Non-pigmented ciliary epithelial cell (primary cell): Measurements from ENCODE around the gene BACH2.
"Not testable (repeated sequence)": the region's sequence is repeated elsewhere in the genome, so short reads cannot be mapped to it uniquely, and the experiment has no call there.

Experiments
- DNase-seq: peaks from one replicate; pipeline ENCODE4 v3.0.0-alpha.2; 2010; ENCODE audit warnings: low read depth

Gene BACH2

DNA sequence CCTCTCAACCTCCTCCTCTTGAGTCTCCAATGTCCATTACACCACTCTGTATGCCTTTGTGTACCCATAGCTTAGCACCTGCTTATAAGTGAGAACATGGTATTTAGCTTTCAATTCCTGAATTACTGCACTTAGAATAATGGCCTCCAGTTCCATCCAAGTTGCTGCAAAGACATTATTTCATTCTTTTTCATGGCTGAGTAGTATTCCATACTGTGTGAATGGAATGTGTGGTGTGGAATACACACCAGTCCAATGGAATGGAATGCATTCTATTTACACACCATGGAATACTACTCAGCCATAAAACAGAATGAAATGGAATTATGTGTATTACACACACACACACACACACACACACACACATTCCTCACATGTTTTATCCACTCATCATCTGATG, 116.1 kb downstream of the BACH2 start:
- no peak for DNase-seq

DNA sequence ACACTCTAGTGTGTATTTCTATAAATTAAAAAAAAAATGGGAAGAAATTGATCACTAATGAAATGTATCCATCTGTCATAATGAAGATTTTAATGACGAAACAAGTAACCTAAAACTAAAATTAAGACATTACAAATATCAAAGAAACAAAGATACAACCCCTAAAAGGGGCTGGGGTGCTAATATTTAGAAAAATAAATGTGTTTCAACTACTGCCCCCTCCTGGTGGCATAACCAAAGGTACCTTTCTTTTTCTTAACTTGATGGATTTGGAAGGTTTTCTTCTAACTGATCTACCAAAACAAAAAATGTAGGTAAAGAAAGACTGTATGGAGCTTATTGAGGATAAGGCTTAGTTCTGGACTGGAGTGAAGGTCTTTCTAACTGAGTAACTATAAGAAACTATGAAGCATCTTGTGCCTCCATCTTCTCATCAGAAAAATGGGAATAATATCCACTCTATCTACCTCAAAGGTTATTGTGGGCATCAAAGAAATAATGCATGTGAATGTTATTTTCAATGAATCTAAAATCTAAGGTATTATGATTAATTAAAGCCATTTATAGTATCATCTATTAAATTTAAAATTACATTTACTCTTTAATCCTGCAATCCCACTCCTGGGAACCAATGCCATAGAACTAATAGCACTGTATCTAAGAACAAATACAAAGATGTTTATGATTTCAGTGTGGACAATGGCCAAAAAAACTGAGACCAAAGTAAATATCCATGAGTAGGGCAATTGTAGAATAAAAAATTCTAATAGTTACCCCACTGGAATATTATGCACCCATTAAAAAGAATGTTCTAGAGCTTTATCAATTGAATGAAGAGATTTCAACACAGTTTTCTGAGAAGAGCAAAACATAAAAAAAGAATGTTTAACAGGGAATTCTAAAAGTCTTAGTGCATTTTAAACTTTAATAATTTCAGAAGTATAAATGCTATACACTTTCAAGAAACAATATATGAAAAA, 117.2 kb downstream of the BACH2 start:
- DNase-seq, result no peak

DNA sequence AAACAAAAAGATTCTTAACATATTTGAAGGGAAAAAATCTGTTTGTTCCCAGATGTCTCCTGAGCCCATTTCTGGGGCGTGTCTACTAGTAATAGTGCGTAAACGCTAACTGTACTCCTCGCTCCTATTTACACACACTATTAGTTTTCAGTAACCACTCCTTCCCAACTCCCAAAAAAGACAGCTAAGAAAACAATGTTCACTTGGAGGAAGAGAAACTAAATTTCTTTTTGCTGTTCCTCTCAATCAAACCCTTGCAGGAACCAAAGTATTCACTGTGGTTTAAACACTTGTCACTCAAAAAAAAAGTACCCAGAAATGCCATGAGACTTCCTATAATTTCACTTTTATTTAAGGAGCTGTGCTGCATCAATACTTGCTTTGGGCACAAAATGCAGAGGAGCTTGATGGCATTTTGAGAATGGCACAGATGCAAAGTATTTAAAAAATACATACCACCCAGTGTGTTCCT, 118.2 kb downstream of the BACH2 start:
- no peak for DNase-seq

DNA sequence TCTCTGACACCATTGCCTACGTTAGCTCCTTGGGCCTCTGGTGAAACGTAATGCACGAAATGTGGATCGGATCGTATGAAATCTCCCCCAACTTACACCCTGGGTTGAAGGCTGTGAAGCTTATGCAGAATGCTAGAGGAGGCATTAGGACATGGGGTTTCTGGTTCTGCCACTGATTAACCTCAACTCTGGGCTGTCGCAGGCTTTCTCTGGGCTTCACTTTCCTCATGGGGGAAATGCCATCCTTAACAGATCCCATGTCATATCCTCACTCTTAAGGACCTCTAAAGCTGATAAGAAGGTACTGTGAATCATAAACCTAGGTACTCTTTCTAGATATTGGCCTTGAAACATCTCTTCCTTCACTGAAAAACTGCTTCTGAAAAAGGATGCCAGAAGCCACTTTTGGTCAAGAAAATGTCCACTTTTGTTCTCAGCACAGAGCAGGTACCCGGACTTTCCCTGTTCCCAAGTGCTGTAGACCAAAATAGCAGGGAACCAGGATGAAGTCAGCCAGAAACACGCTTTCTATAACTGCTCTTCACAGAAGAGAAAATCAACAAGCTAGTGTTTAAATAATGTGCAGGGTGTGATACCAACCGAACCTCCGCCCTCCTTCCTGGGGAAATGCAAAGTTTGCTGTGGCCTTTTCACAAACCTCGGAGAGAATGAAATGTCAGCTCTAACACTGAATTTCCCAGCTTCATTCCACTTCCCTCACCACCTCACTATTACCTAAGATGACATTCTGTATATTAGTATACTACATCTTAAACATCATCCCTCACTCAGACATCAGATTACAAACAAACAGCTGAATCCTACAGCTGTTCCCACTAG, 118.9 kb downstream of the BACH2 start:
- DNase-seq, result no peak

DNA sequence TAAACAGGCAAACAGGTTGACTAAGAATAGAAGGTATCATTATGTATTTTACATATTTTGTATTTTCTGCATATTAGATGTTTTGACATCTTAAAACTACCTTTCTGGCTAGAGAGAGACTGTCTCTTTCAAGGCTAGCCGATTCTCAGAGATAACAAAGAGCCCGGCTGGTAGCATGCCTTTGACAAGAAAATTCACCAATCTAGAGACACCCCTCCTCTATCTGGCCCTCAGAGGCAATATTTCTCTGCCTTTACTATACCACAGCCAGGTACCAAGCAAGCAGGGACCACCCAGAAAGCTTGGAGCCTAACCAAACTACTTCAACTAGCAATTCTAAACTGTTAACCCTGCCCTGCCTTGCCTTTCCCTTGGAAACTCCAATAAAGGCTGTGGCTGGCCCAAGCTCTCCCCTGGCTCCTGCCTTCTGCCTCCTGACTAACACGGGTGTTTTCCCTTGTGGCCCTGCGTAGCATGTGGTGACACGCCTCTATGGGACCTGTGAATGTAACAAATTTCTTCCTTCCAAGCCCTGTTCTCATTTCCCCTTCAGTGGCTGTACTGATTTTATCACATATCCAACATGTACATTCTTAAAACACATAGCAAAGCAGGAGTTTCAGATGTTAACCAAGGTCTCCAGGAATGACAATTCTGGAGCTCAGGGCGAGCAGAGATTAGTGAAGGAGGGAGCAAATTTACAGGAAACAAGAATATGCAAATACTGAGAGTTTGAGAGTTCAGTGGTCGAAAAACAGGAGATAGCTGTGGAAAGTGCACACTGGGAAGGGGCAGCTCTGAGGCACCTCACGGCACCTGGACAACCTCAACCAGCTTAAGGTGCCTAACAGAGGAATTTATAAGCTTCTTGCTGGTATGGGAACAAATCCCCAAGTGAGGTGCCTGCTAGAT, 120.8 kb downstream of the BACH2 start:
- DNase-seq, result no peak

DNA sequence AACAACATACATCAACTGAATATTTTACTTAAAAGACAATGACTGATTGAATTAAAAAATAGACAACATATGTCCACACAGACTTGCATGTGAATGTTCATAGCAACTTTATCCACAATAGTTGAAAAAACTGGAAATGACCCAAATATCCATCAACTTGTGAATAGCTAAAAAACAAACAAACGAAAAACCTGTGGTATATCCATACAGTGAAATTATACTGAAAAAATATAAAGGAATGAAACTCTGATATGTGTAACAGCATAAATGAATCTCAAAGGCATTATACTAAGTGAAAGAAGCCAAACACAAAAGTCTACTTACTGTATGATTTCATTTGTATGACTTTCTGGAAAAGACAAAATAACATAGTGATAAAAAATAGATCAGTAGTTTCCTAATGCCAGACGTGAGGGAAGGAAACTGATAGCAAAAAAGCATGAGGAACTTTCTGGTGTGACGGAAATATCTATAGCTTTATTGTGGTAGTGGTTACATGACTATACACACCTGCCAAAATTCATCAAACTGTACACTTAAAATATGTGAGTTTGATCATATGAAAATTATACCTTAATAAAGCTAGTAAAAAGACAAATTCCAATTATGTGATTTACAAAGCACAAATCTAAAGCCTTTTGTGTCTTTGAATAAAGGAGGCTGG, 123.2 kb downstream of the BACH2 start:
- no peak for DNase-seq

DNA sequence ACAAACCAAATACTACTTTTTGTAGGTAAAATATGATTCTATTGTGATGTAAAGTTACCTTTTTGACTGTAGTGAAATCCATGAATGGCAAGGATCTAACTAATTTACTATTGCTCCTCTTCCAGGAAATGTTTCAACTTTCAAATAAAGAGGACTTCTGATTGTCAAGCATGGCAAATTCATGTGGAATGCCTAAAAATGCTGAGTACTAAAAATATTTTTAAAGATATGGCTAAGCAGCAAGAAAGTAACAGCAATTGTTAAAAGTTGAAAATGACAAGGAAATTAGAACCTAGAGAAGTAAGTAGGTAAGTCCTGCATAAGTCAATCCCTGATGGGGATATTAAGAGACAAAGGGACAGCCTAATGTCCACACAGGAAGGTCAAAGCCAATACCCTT, 126.0 kb downstream of the BACH2 start:
- DNase-seq, result no peak

DNA sequence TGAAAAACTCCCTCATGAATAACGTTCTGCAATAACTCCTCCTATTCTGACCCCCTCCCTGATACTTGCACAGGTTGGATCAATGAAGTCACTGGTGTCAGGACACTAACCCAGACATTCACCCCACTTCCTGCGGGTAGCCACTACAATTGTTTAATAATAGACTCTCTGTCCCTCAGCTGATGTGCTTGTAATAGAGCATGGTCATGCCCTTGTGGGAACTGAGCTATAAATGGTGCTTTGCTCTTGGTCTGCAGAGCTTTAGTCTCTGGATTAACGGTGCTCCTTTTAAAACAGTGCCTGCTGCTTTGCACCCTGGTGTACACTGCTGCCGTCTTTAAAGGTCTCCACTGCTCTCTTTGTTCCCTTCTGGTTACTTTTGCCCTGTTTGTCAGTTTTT, 127.3 kb downstream of the BACH2 start:
- DNase-seq, result no peak

DNA sequence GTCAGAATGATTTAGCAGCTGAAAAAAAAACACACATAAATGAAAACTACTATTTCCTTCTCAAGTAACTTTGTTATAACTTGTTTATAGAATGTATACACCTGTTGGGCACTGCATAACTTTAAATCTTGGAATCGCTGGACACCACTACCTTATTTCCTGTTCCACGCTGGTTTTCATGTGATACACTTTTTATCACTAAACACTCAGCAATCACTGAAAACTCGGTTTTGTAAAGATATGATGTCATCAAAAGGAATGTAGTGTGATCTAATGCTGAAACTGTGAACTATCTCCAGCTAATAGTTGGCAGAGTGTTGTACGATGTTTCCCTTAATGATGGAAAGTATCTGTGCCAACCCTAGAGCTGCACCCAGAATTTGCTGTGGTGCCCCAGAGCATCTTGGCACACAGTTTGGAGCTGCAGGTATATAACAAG, 127.9 kb downstream of the BACH2 start:
- peak; percentile 24 for DNase-seq

DNA sequence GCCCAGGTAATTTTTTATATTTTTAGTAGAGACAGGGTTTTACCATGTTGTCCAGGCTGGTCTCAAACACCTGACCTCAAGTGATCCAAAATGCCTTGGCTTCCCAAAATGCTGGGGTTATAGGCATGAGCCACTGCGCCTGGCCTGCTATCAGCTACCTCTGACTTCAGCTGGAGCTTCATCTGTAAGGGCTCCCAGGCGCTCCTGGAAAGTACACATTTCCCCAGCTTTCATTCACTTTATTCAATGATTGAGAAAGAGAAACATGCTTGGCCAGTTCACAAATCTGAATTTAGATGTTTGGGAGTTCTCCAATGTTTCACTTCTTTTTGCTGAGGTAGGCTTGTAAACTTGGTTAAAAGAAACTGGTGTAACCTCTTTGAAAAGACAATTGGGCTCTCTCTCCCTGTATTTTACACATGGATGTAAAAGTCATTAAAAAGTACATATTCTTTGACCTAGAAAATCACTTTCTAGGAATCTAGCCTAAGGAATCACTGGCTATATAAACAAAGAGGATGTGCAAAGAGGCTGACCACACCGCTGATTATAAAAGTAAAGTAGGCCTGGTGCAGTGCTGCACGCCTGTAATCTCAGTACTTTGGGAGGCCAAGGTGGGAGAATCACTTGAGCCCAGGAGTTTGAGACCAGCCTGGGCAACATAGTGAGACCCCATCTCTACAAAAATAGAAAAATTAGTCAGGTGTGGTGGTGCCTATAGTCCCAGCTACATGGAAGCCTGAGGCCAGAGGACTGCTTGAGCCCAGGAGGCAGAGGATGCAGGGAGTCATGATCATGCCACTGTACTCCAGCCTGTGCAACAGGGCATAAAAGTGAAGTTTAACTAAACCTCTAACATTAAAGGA, 128.9 kb downstream of the BACH2 start:
- DNase-seq, result no peak

DNA sequence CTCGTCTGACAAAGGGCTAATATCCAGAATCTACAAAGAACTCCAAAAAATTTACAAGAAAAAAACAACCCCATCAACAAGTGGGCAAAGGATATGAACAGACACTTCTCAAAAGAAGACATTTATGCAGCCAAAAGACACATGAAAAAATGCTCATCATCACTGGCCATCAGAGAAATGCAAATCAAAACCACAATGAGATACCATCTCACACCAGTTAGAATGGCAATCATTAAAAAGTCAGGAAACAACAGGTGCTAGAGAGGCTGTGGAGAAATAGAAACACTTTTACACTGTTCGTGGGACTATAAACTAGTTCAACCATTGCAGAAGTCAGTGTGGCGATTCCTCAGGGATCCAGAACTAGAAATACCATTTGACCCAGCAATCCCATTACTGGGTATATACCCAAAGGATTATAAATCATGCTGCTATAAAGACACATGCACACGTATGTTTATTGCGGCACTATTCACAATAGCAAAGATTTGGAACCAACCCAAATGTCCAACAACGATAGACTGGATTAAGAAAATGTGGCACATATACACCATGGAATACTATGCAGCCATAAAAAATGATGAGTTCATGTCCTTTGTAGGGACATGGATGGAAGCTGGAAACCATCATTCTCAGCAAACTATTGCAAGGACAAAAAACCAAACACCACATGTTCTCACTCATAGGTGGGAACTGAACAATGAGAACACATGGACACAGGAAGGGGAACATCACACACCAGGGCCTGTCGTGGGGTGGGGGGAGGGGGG, 130.3 kb downstream of the BACH2 start:
- not testable (repeated sequence) for DNase-seq

DNA sequence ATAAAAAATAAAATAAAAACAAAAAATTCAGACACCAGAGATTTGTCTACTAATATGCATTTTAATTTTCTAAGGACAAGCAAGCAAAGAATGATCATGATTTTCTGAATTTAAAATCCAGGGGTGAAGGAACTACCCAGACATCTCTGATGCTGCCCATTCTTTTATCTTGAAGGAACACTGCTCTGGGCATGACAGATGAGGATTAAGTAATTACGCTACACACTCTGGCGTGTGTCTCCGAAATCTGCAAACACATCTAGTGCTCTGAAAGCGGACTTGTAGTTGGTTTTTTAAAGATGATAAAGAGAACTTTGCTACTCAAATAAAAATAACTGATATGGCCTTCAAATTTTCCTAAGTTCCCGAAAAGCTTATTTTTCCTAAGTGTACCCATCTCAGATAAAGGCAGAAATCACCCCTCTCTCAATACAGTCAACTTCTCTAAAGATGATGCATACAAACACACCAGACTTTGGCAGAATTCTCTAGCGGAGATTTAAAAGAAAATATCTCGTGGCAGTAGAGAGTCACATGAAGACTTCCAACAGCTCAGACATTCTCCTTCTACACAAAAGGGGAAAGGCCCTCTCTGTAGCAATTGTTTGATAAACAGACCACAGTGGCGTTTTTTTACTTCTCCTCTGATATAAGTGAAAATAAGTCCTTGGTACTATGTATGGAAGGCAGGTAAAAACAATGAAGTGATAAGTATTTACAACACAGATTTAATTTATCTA, 133.8 kb downstream of the BACH2 start:
- no peak for DNase-seq

DNA sequence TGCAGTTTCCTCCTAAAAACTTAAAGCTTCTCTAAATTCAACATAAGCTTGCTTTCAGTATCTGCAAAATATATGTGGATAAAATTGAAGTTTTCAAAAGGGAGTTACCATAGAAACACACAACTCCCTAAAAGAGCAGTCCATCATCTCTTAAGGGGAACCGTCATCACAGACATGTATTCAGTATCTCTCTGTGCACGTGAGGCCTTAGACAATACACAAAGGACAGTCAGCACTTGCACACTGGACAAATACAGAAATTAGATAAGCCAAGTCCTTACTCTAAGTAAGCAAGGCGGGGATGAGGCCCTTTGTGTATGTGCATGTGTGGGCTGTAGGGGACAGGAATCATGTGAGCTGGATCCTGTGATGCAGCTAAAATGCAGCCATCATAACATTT, 136.6 kb downstream of the BACH2 start:
- no peak for DNase-seq

DNA sequence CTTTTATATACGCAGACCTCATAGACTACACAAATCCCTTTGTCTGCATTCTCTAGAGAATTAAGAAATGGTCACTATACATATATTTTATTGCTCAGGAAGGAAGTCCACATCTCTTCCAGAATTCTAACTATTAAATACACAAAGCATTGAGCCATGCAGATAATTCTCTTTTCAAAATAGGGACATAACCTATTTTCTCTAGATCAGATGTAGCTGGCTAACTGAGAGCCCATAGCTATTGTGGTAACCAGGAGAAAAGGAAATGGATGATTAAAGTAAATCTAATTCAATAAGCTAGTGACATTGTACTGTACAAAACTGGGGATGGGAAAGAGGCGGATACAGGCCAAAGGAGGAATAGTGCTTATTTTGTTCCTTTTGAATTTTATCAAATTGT, 137.2 kb downstream of the BACH2 start:
- DNase-seq, result no peak

DNA sequence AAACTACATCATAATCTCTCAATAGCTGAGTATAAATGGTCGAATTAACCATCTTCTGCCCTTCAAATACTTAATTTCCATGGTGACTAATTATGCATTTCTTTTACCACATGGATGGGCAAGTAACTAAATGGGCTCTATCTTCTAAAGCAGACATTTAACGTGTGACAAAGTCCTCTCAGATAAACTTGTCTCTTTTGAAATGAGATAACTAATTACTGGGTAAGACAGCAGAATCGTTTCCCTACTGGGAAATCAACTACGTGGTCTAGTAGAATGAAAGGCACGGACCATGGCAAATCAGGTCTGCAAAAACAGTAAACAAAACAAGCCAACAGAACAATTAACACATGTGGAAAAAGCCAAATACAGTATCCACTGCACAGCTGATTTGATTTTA, 137.7 kb downstream of the BACH2 start:
- no peak for DNase-seq

DNA sequence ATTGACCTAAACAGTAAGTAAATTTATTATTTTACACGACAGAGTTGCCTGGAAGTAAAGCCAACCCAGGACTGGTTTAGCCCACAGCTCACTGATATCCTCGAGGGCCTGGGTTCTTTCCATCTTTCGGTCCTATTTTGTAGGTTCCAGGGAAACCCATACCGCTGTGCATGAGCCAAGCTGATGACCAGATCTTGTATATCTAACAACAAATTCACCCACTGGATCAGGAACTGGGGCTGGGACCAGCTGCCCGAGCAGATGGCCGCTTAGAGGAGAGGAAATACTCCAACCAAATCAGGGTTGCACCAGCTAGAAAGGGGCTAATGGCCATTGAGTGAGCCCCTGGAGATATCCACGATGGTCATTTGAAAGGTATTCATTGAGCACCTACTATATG, 139.2 kb downstream of the BACH2 start:
- no peak for DNase-seq

DNA sequence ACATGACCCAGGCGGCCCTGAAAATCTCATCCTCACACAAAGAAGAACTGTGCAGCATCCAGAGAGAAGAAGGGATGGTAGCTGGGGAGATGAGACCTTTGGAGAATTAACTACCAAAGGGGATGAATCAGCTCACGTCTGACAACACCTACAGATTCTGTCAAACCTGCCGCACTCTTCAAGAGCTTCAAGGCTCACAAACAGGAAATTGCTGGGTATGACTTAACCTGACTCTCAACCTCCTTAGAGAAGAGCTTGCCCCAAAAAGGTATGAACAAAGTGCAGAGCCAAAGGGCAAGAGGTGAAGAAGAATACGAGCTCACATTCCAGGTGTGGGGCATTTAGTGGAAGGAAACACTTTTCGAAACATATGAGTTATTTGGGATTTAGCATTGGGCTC, 139.8 kb downstream of the BACH2 start:
- no peak for DNase-seq

DNA sequence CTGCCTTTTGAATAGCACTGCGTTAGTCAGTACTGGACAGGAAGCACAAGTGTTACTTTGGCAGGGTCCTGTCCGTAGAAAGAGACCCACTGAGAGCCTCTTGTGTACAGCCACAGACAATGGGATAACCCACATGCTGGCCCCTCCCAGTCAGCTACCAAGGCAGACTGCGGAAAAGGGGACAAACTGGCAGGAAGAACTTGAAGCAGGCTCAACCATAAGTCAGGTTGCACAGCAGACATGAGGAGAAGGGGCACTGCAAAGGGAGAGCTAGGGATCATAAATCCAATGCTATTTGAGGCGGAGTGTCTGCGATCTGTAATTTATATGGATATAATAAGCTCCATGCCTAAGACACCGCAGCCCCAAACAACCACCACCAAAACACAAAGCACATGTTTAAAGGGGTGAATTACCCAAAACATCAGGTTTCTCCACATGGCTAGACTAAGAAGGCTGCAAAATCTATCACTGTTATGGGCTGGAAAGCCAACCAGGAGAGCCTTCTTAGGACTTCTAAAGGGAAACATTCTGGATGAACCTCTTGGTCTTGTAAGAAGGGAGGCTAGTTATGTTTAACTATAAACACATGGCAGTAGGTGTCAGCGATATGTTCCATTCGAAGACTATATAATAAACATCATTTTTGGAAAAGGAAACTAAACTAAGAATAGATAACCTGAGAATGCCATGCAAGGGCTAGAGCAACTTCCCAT, 141.7 kb downstream of the BACH2 start:
- DNase-seq, result no peak
